HG02798 (cell line): Measurements from ENCODE around the gene CHADL.

Experiments used
- ATAC-seq: cut with Tn5 transposase; IDR thresholded peaks from one replicate; pipeline ENCODE4 v1.9.1; 2021; ENCODE audit warnings: mild to moderate bottlenecking; ENCODE audit not compliant: unreplicated experiment, poor library complexity

The CHADL gene

GRCh38 chr22:41231369-41231768, 9.4 kb downstream of the CHADL start:
- ATAC-seq, result no peak

DNA sequence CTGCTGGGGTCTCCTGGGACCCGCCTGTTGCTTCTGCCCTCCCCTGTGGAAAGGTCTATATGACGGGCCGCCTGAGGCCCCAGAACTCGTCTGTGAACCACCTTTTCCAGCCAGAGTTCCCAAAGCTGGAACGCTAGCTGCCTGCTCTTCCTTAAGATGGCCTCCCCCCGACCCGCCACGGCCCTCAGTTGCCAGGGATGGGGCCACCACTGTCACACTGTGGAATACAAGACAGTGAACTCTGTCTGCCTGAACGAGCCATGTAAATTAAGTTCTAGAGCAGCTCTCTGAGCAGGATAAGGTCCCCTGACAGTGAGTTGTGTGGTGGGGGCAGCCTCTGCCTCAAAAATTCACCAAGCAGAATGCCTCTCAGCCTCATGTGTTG, 10.3 kb downstream of the CHADL start:
- no peak for ATAC-seq

DNA sequence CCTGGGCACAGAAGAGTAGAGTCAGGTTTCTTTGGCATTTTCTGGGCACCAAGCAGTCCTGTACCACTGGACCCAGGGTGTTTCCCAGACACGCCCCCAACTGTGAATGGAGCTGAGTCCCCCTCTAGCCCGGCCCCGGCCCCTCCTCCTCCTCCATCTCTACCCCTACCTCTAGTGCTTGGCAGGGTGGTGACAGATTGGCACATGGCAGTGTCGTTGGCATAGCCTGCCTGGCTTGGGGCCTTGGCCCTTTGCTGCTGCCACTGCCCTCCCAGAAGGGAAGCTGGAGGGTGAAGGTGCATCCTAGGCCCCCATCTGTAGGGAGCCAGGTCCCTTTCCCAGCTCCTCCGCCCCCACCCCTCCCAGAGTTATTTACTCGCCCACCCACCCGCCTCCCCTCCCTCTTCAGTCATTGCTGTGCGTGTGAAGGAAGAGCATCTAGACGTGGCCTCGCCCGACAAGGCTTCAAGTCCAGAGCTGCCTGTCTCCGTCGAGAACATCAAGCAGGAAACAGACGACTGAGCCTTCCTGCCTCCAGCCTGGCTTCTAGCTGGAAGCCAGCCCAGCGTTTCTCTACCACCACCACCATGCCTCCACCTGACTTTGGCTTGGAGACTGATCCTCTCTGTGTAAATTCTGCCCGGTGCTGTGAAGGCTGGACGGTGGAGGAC, 10.9 kb downstream of the CHADL start:
- no peak for ATAC-seq

DNA sequence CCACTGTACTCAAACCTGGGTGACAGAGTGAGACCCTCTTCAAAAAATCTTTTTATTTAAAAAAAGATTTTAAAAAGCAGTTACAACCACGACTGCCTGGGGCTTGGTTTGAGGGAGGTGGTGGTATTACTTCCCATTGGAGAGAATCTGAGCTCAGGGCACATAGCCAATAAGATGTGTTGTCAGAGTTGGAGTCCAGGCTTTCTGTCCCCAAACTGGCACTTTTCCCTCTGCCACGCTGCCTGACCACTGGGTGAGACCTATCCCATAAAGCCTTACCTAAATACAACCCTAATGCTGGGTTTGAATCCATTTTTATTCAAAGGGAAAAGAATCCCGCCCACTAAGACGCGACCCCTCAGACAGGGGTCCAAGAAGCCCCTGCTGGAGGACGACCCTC, 11.5 kb downstream of the CHADL start:
- no peak for ATAC-seq

GRCh38 chr22:41226723-41227655, 13.7 kb downstream of the CHADL start:
- ATAC-seq, result no peak

GRCh38 chr22:41223535-41223934, 17.2 kb downstream of the CHADL start:
- no peak for ATAC-seq

DNA sequence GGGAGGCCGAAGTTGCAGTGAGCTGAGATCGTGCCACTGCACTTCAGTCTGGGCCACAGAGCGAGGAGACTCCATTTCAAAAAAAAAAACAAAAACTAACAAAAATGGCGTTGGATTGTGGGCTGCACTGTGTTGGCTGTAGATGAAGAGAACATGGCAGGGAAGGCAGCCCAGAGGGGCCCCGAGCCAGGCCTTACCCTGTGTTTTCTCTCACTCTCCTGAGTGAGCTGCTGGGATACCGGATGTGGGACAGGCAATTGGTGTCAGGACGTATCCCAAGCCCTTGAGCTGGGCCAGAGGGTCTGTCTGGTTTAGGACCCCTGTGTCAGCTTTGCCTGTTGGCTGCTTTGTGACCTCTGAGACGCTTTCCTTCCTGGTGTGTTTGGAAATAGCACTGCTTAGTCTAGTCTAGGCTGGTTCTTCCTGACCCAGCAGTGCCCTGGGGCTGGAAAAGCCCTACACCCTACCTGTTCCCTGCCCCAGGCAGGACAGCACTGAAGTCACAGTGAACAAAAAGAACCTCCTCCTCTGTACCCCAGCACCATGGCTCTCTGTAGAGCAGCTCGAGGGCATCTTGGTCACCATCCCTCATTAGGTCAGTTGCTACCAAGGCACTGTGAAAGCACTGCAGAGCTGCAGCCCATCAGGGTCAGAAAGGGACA, 17.8 kb downstream of the CHADL start:
- ATAC-seq, result no peak

GRCh38 chr22:41217553-41218157, 23.1 kb downstream of the CHADL start:
- ATAC-seq, result no peak

- ATAC-seq, result no peak
These were observed 23.7 kb downstream of the CHADL start for GRCh38 chr22:41216984-41217383.

- ATAC-seq, result no peak
These were observed 24.8 kb downstream of the CHADL start for GRCh38 chr22:41215926-41216325.

- ATAC-seq, result no peak
These were observed 25.3 kb downstream of the CHADL start for GRCh38 chr22:41215409-41215808.

DNA sequence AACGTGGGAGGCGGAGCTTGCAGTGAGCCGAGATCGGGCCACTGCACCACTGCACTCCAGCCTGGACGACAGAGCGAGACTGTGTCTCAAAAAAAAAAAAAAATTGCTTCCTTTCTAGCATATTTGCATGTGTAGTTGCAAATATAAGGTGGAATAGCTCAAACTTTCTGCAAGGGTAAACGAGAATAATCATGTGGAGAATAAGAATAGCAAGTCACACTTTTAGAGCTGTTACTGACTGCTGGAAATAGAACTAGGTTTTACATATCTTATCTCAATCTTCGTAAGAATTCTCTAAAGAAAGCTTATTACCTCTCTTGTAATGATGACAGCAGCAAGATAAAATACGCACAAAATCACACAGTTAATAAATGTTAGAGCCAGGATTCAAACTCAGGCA, 34.0 kb downstream of the CHADL start:
- ATAC-seq, result no peak

DNA sequence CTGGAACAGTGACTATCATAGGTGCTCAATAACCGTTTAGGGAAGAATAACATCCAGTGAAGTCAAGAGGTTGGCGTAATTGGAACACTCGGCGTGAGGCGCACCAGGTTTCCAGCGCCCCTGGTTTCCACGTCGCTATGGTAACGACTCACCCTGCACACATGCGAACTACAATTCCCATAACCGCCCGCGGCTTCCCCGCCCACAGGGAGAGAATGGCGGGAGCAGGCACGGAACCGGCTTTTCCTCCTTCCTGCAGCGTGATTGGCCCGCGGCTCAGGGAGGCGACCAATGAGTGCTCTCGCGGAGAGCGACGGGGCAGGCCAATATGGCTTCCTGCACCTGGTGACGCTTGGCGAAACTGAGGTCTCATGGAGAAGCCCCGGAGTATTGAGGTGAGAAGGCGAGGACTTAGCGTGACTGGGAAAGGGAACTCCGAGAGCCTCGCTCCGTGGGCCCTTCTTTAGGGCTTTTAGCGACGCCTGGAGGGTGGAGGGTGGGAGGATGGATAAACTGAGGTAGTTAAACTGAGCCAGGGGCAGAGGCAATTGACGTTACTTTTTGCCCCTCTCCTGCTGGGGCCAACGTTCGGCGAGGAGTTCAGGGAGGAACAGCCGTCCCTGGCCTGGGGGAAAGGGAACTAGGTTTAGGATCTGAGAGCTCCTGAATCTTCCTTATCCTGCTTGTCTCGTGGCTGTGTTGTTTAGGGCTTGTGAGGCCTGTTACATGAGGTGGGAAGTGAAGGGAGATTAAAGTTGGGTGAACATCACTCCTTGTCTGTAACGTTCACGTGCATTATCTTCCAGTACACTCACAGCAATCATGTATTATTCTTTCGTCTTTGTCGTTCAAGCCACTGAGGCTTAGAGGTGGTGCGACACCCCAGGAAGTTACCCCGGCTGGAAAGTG, 35.5 kb downstream of the CHADL start, which contains the start of gene L3MBTL2:
TSS of gene L3MBTL2 (plus strand) at position 321 of the 909 bp plus-strand sequence. CDS start at position 372, 51 bp downstream.
- ATAC-seq, result peak; percentile 98

- ATAC-seq, result no peak
These were observed 36.7 kb downstream of the CHADL start for GRCh38 chr22:41204066-41204465.

DNA sequence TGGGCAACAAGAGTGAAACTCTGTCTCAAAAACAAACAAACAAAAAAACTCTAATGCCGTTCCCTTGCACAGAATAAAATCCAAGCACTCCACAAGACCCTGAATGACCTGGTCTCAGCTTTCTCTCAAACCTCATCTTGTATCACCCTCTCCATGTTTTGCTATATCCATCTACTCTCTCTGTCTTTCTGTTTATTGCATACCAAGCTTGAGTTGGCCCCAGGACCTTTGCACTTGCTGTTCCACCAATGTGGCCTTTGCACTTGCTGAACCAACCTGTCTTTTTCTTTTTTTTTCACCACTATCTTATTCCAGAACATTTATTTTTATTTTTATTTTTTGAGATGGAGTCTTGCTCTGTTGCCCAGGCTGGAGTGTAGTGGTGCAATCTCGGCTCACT, 37.6 kb downstream of the CHADL start:
- ATAC-seq, result no peak

- no peak for ATAC-seq
These were observed 39.6 kb downstream of the CHADL start for GRCh38 chr22:41201141-41201540.

GRCh38 chr22:41198027-41198580, 42.6 kb downstream of the CHADL start:
- ATAC-seq, result no peak

GRCh38 chr22:41197038-41197972, 43.4 kb downstream of the CHADL start:
- peak; percentile 90 for ATAC-seq
